PC-9 (cell line): ENCODE data around the gene PDZD7.

ENCODE experiments used
- CTCF ChIP-seq: fragments of 200-600 bp; sonication (generic); conservative IDR thresholded peaks from 2 replicates; pipeline ENCODE4 v1.6.1; 2017; ENCODE audit warnings: mixed run types, antibody characterized with exemption, mild to moderate bottlenecking, moderate library complexity
- EZH2 ChIP-seq: fragments of 200-600 bp; sonication (generic); IDR thresholded peaks from 2 replicates; pipeline ENCODE4 v1.8.0; 2017; ENCODE audit warnings: antibody characterized with exemption, low read depth

GRCh38 chr10:100968062-100968736 is 62.7 kb downstream of the PDZD7 start:
- TF ChIP-seq CTCF: no peak
- no peak for TF ChIP-seq EZH2
